ENCODE data around the gene MYOM3.

Gene MYOM3

DNA sequence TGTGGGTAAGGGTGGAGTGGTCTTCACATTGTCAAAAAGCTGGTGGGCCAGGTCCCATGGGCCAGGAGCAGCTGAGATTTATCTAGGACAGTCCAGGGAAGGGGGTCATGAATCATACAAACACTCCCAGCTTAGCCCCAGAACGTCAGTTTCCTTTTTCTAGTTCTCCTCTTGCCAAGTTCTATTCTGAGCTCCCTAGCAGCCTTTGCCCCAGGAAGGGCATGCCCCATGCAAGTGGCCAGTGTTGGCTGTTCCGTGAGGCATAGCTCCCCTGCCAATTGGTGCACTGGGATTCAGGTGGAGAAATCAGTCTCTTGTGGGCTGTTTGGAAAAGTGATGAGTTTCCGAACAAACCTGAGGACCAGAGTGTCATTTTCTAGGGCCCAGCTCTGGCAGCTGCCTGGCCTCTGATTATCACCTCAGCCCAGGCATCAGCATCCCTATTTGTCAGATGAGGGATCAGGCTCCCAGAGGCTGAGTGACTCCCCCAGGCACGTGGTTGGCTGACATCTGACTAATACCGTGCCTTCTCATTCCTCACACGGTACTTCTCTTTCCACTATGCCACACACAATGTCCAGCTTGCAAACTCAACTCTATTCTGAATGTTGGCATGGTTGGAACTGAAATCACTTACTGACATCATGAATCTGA lies 14.2 kb upstream of the MYOM3 start:
- TF ChIP-seq YY1 (IDR thresholded peaks at IDR 0.05; ENCODE audit: insufficient read depth, insufficient read length) (no peak), ZNF274 (IDR thresholded peaks at IDR 0.05; ENCODE audit: low read depth, low read length) (no peak), SUZ12 (IDR thresholded peaks at IDR 0.05; ENCODE audit: extremely low read depth, insufficient read depth, insufficient read length) (no peak)
- DNase-seq (ENCODE audit: low read depth, low spot score) = no peak
- H3K27me3 ChIP-seq (ENCODE audit: insufficient read depth, insufficient read length) = no peaks in the 10 kb centered on the region

DNA sequence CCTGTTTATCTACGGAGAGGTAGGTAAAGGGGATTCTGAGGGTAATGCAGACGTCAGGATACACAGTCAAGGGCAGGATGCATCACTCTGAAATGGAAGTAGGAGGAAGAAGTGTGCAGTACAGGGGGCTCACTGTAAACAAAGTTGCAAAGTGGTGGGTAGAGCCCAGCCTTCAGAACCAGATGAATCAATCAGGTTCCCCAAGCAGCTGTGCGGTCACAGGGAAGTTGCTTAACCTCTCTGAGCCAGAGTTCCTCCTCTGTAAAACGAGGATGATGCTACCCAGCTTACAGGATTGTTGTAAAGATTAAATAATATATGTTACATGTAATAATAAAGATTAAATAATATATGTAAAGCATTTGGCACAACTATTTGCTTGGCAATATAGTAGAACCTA lies 13.5 kb upstream of the MYOM3 start:
- no peaks in the 10 kb centered on the region for H3K27me3 ChIP-seq (ENCODE audit: insufficient read depth, insufficient read length)

More for the DNA sequence above, 14.2 kb upstream of the MYOM3 start:
- H3K9me3 ChIP-seq (ENCODE audit: insufficient read depth, low read length) = 0 out of 2 replicates have a peak, but pooled peaks cover 5% of the 10 kb centered on the region
- no peak overlapping the region for H3K9ac ChIP-seq (ENCODE audit: insufficient read length, low read depth)
- H3K36me3 ChIP-seq (ENCODE audit: insufficient read depth, insufficient read length, low read length) = no peaks in the 10 kb centered on the region
- H3K4me1 ChIP-seq (ENCODE audit: insufficient read depth, insufficient read length) = no peaks in the 10 kb centered on the region
- no peak overlapping the region for H3K4me3 ChIP-seq (ENCODE audit: insufficient read length, low read depth)

DNA sequence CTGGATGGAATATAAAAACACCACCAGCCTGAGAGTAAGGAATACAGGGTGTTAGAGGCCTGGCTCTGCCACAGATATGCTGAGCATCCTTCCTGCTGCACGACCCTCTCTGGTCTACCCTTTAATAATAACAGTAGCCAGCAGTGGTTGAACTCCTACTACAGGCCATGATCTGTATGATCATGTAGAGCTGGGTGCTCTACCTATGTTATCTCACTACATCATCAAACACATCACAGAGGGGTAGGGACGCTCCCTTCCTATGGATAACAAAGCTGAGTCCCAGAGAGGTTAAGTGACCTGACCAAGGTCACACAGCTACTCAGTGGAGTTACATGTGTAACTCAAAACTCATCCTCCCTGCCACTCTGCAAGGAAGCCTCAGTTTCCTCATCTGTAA lies 13.0 kb upstream of the MYOM3 start:
- H3K4me1 ChIP-seq (ENCODE audit: insufficient read depth, insufficient read length) = peaks cover 7% of the 10 kb centered on the region
- H3K9me3 ChIP-seq (ENCODE audit: insufficient read depth, low read length) = 0 out of 2 replicates have a peak, but pooled peaks cover 2% of the 10 kb centered on the region
- no peak for DNase-seq (ENCODE audit: low read depth, low spot score)
- H3K9ac ChIP-seq (ENCODE audit: insufficient read length, low read depth) = no peak overlapping the region
- no peak overlapping the region for H3K4me3 ChIP-seq (ENCODE audit: insufficient read length, low read depth)
- no peaks in the 10 kb centered on the region for H3K27me3 ChIP-seq (ENCODE audit: insufficient read depth, insufficient read length)
- H3K36me3 ChIP-seq (ENCODE audit: insufficient read depth, insufficient read length, low read length) = no peaks in the 10 kb centered on the region
- no peak for TF ChIP-seq ZNF274 (IDR thresholded peaks at IDR 0.05; ENCODE audit: low read depth, low read length)
- TF ChIP-seq YY1 (IDR thresholded peaks at IDR 0.05; ENCODE audit: insufficient read depth, insufficient read length) = no peak
- TF ChIP-seq SUZ12 (IDR thresholded peaks at IDR 0.05; ENCODE audit: extremely low read depth, insufficient read depth, insufficient read length) = no peak

More for the DNA sequence above, 13.5 kb upstream of the MYOM3 start:
- Histone ChIP-seq H3K4me1 (ENCODE audit: insufficient read depth, insufficient read length) (peaks cover 2% of the 10 kb centered on the region), H3K36me3 (ENCODE audit: insufficient read depth, insufficient read length, low read length) (no peaks in the 10 kb centered on the region), H3K9me3 (ENCODE audit: insufficient read depth, low read length) (0 out of 2 replicates have a peak, but pooled peaks cover 5% of the 10 kb centered on the region), H3K4me3 (ENCODE audit: insufficient read length, low read depth) (no peak overlapping the region), H3K9ac (ENCODE audit: insufficient read length, low read depth) (no peak overlapping the region)
- TF ChIP-seq ZNF274 (IDR thresholded peaks at IDR 0.05; ENCODE audit: low read depth, low read length) (no peak), SUZ12 (IDR thresholded peaks at IDR 0.05; ENCODE audit: extremely low read depth, insufficient read depth, insufficient read length) (no peak), YY1 (IDR thresholded peaks at IDR 0.05; ENCODE audit: insufficient read depth, insufficient read length) (no peak)
- DNase-seq (ENCODE audit: low read depth, low spot score) = no peak

DNA sequence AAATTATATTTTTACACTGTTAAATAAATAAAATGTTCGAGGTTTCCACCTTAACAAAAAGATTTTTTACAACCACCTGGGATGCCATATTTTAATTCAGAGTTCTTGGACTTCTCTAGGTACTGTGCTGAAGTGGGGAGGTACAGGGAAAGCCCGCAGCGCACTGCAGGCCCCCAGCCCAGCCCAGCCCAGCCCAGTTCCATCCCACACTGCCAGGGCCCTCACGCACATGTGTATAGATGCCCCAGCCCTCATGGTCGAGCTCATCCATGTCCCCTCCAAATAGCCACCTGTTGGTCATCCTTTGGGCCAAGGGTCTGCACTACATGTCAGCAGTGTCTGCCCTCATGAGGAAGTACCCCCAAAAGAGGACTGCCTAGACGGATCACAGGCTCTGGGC lies 11.7 kb upstream of the MYOM3 start:
- no peaks in the 10 kb centered on the region for H3K36me3 ChIP-seq (ENCODE audit: insufficient read depth, insufficient read length, low read length)

DNA sequence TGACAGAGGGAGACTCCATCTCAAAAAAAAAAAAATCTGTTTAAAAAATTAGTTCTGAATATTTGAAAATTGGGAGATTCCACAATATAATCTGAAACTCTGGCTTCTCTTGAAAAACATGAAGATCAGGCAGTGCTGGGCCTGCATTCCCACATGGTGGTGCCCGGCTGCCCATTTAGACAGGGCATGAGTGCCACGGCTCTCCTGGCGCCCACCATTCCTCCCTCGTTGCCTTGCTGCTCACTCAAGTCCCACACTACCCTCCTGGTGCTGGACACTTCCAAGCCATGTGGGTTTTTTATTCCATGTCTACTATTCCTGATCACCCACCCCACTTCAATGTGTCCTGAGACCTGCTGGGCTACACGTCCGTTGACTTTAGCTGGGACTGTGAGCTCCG lies 10.8 kb upstream of the MYOM3 start:
- Histone ChIP-seq H3K4me3 (ENCODE audit: insufficient read length, low read depth) (no peak overlapping the region), H3K36me3 (ENCODE audit: insufficient read depth, insufficient read length, low read length) (no peaks in the 10 kb centered on the region), H3K9ac (ENCODE audit: insufficient read length, low read depth) (no peak overlapping the region), H3K4me1 (ENCODE audit: insufficient read depth, insufficient read length) (peaks cover 7% of the 10 kb centered on the region), H3K27me3 (ENCODE audit: insufficient read depth, insufficient read length) (no peaks in the 10 kb centered on the region), H3K9me3 (ENCODE audit: insufficient read depth, low read length) (no peaks in the 10 kb centered on the region)
- no peak for DNase-seq (ENCODE audit: low read depth, low spot score)
- no peak for TF ChIP-seq ZNF274 (IDR thresholded peaks at IDR 0.05; ENCODE audit: low read depth, low read length)
- no peak for TF ChIP-seq YY1 (IDR thresholded peaks at IDR 0.05; ENCODE audit: insufficient read depth, insufficient read length)
- no peak for TF ChIP-seq SUZ12 (IDR thresholded peaks at IDR 0.05; ENCODE audit: extremely low read depth, insufficient read depth, insufficient read length)

More for the DNA sequence above, 11.7 kb upstream of the MYOM3 start:
- Histone ChIP-seq H3K4me1 (ENCODE audit: insufficient read depth, insufficient read length) (peaks cover 7% of the 10 kb centered on the region), H3K27me3 (ENCODE audit: insufficient read depth, insufficient read length) (no peaks in the 10 kb centered on the region), H3K4me3 (ENCODE audit: insufficient read length, low read depth) (no peak overlapping the region), H3K9ac (ENCODE audit: insufficient read length, low read depth) (no peak overlapping the region), H3K9me3 (ENCODE audit: insufficient read depth, low read length) (no peaks in the 10 kb centered on the region)
- no peak for DNase-seq (ENCODE audit: low read depth, low spot score)
- TF ChIP-seq ZNF274 (IDR thresholded peaks at IDR 0.05; ENCODE audit: low read depth, low read length) (no peak), SUZ12 (IDR thresholded peaks at IDR 0.05; ENCODE audit: extremely low read depth, insufficient read depth, insufficient read length) (no peak), YY1 (IDR thresholded peaks at IDR 0.05; ENCODE audit: insufficient read depth, insufficient read length) (no peak)

DNA sequence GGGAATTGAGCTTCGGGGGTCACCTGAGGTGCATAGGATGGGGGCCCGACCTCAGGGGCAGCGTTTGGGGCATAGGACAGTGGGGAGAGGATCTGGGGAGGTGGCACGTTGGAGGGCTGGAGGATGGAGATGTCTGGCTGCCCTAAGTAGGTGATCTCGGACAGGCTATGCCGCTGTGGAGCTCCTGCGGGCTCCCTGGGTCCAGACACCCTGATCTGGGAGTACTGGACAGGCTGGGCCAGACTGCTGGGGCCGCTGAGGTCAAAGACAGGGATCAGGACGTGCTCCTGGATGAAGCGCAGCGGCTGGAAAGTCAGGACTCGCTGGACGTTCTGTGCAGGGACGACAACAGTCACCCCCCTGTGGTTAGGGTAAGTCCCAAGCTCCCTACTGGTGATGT lies 9.5 kb upstream of the MYOM3 start:
- peaks cover 7% of the 10 kb centered on the region for H3K4me1 ChIP-seq (ENCODE audit: insufficient read depth, insufficient read length)
- no peak for DNase-seq (ENCODE audit: low read depth, low spot score)
- H3K36me3 ChIP-seq (ENCODE audit: insufficient read depth, insufficient read length, low read length) = no peaks in the 10 kb centered on the region
- no peaks in the 10 kb centered on the region for H3K27me3 ChIP-seq (ENCODE audit: insufficient read depth, insufficient read length)
- H3K4me3 ChIP-seq (ENCODE audit: insufficient read length, low read depth) = no peak overlapping the region
- no peaks in the 10 kb centered on the region for H3K9me3 ChIP-seq (ENCODE audit: insufficient read depth, low read length)
- TF ChIP-seq ZNF274 (IDR thresholded peaks at IDR 0.05; ENCODE audit: low read depth, low read length) = no peak
- TF ChIP-seq SUZ12 (IDR thresholded peaks at IDR 0.05; ENCODE audit: extremely low read depth, insufficient read depth, insufficient read length) = no peak
- TF ChIP-seq YY1 (IDR thresholded peaks at IDR 0.05; ENCODE audit: insufficient read depth, insufficient read length) = no peak
- H3K9ac ChIP-seq (ENCODE audit: insufficient read length, low read depth) = no peak overlapping the region

DNA sequence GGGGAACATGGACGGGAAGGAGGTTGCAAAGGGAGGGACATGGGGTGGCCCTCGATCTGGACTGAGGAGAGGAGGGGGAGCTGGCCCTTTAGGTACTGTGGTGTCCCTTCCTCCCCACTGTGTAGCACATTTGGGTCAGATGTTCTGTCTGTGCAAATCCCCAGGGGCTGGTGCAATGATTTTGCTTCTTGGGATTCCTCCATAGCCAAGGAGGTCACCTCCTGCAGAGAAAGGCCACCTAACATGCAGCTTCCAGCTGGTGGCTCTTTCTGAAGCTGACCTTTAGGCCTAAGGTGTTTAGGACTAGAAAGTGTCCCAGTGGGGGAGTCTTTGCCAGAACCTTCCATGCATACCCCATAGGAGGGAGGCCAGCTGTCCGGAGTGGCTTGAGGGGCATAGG lies 9.0 kb upstream of the MYOM3 start:
- H3K27me3 ChIP-seq (ENCODE audit: insufficient read depth, insufficient read length) = no peaks in the 10 kb centered on the region
- no peak overlapping the region for H3K9ac ChIP-seq (ENCODE audit: insufficient read length, low read depth)
- TF ChIP-seq ZNF274 (IDR thresholded peaks at IDR 0.05; ENCODE audit: low read depth, low read length) = no peak
- no peak for TF ChIP-seq YY1 (IDR thresholded peaks at IDR 0.05; ENCODE audit: insufficient read depth, insufficient read length)
- TF ChIP-seq SUZ12 (IDR thresholded peaks at IDR 0.05; ENCODE audit: extremely low read depth, insufficient read depth, insufficient read length) = no peak
- H3K36me3 ChIP-seq (ENCODE audit: insufficient read depth, insufficient read length, low read length) = no peaks in the 10 kb centered on the region
- no peak for DNase-seq (ENCODE audit: low read depth, low spot score)
- H3K4me1 ChIP-seq (ENCODE audit: insufficient read depth, insufficient read length) = peaks cover 7% of the 10 kb centered on the region
- no peak overlapping the region for H3K4me3 ChIP-seq (ENCODE audit: insufficient read length, low read depth)
- no peaks in the 10 kb centered on the region for H3K9me3 ChIP-seq (ENCODE audit: insufficient read depth, low read length)
